Measurements from ENCODE around the gene LOXL3. TPM values are rescaled to one million over a fixed set of nuclear protein-coding genes. Genes with fewer than 3 reads are reported as not detected.

Gene LOXL3
- total RNA-seq, 2 donors from 2014 or later = 4.1 to 8.4 TPM

DNA sequence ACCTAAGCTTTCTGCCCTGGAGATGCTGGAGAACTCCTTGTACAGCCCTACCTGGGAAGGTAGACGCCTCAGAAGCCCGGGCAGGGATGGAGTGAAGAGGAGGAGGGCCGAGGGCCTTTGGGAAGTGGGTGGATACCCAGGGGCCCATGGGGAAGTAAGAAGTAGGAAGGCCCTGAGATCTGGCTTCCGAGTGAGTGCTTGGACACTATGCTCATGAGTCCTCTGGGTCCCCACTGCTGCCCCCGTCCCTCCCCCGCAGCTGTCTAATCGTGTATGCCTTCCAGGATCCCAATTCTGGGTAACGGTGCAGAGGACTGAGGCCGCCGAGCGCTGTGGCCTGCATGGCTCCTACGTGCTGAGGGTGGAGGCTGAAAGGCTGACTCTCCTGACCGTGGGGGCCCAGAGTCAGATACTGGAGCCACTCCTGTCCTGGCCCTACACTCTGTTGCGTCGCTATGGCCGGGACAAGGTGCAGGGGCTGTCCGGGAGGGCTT lies 1.9 kb upstream of the LOXL3 start:
- DNase-seq = no peak
- intact Hi-C loops (cut with DNase I) = no loop called here
- no peak for ATAC-seq

DNA sequence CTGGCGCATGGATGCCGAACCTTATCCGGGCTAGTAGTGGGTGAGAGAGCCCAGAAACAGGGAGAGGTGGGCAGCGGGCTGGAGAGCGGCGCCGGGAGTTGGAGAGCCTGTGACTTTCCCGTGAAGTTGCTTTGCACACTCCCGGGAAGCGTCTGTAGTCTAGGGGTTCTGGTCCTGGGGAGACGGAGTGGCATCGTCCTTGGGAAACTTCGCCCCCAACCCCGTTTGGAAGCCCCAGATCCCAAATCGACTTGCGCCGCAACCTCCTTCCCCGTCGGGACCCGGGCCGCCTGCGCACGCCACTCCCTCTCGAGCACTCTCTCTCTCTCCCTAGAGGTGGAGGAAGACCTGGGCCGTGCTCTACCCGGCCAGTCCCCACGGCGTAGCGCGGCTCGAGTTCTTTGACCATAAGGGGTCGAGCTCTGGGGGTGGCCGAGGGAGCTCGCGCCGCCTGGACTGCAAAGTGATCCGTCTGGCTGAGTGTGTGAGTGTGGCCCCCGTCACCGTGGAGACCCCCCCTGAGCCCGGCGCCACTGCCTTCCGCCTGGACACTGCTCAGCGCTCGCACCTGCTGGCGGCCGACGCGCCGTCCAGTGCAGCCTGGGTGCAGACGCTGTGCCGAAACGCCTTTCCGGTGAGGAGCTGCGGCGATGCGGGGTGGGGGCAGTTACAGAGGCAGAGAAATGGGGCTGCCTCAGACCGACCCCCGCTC lies 1.2 kb upstream of the LOXL3 start:
- DNase-seq (peak; percentile 61), ATAC-seq (peak; percentile 31 to 59)
- intact Hi-C loops (cut with DNase I) = no loop called here

DNA sequence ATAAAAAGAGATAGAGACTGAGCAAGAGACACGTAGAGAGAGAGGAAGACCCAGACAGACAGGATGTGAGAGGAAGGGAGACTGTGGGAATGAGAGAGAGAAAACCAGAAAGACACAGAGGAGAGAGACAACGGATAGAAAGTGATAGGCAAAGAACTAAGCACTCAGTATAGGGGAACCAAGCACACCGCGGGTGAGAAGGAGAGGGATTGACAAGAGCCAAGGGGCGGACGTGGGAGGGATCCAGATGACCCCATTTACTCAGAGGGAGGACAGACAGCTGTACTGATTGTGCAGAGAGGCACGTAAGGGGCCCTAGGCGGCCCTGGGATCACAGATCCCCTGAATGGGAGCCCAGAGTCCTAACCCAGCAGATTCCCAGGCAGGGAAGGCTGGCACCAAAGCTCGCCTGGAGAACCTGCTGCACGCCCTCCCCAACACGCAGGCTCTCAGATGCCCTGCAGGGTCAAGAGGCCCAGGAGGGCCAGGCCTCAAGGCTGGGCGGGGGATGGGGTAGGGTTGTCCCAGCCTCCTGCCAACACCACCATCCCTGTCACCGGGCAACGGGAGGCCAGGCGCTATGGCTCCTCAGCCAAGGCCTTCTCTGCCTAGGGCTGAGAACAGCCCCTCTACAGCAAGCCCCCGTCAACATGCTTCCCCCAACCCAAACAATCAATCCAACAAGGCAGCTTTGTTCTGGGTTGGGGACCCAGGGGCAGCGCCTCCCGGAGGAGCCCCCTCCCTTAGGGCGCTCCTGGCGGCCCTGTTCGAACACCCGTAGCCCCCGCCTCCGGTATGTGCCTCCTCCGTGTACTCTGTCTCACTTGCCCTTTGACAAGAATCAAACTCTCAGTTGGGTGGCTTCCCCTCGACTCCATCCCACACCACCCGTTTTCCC lies 579 bp downstream of the LOXL3 start:
- ATAC-seq (peak in 1 of 2 donors; percentile 1), DNase-seq (no peak)
- intact Hi-C loops (cut with DNase I) = no loop called here

DNA sequence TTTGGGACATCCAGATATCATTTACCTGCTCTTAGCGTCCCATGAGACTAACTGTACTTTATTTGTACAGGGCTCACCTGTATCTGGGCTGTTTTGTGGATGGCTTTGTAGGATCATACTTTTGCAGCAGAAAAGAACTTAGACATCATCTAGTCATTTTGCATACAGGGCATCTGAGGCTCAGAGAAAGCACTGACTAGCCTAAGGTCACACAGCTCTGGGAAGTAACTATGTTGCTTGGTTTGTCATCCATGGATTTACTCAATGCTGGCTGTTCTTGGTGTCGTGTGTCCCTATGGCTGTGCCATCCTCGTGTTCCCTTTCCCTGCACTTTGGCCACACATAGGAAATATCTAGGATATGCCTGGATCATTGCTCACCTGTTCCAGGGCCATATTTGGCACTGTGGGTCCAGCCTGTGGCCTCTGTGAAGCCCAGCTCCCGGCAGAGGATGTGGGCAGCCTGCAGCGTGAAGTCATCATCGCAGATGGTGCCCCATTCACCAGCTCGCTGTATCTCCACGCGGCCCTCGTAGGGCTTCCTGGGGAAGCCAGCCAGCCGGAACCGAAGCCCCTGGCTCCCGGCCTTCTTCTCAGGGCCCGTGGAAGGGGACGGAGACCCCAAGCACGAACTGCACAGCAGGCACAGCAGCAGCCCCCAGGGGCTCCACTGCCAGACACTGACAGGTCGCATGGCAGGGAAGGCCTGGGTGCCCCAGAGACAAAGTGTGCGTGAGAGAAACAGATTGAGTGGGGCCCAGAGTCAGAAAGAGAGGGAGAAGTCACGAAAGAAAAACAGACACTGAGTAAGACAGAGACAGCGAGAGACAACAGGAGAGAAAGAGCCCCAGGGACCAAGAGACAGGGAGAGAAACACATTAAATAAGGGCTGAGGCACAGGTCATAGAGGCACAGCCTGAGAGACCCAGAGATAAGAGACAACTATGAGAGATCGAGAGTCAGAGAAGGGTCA lies 1.5 kb downstream of the LOXL3 start:
- DNase-seq = no peak
- intact Hi-C loops (cut with DNase I) = no loop called here

DNA sequence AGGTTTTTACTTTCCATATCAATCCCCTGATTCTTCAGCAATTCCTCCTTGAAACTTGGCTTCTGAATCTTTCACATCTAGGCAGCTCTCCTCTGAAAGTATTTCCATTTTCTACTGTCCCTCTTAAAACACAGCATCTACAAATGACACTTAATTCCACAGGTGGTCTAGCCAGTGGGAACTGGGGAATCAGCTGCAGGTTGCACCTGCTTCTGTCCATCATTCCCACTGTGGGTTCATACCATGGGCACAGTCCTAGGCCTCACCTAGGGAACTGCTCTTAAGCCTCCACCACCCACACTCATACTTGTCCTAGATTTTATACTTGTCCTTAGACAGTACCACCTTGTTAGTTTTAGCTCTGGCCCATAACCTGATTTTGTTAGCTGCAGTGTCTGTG lies 2.2 kb downstream of the LOXL3 start:
- DNase-seq = no peak
- ATAC-seq = no peak
- intact Hi-C loops (cut with DNase I) = no loop called here

More for the DNA sequence above, 1.5 kb downstream of the LOXL3 start:
- no peak for ATAC-seq

DNA sequence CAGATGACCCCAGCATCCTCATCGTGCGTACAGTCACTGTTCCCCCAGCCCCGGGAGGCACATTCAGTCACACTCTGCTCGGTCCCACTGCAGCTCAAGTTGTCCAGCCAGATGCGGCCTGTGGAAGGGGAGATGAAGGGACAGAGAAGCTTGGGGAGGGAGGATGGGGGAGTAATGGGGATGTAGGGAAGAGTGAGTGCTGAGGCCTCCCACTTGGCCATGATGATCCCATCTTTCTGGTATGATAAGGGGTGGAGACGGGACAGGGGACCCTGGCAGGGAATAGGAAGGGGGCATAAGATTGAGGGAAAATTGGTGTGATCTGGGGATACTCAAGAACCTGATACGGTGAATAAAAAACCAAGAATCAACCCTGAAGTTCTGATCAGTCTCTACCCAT lies 3.5 kb downstream of the LOXL3 start:
- DNase-seq (no peak), ATAC-seq (no peak)
- intact Hi-C loops (cut with DNase I) = no loop called here

DNA sequence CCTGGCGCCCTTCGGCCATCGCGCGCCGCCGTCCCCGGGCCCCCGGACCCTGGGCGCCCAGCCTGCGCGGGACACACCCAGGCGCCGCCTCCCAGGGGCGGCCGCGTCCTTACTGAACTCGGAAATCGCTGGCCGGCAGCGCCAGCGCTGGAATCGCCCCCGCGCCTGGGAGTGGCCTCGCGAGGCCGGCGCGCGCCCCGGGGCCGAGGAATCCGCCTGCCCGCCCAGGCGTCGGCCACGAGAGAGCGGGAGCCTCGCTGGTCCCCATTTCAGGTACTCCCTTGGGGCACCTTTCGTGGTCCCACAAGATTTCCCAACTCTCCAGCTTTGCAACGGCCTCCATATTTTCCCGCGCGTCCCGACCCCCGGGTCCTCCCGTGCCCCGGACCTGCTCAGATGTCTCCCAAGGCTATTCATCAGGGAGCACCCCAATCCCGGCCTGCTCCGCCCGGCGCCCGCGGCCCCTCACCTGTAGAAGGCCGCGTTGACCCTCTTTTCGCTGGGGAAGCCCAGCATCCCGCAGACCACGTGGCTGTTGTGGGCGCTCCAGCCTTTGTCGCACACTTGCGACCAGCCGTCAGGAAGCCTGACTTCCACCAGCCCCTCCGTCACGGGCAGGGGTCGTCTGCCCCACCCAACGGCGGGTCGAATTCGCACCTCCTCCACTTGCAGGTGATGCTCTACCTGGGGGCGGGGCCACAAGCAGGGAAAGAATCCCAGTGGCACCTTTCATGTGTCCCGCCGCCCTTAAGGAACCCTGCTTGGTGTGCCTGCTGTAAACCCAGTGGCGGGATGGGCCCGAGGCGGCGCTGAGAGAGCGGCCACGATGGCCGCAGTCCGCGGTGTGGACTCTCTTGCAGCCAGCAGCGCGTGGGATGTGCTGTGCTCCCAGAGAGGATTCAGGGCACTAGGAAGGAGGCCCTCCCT lies 4.6 kb downstream of the LOXL3 start:
- intact Hi-C loops (cut with DNase I) = no loop called here
- DNase-seq = peak; percentile 83
- ATAC-seq = peak; percentile 81 to 88

DNA sequence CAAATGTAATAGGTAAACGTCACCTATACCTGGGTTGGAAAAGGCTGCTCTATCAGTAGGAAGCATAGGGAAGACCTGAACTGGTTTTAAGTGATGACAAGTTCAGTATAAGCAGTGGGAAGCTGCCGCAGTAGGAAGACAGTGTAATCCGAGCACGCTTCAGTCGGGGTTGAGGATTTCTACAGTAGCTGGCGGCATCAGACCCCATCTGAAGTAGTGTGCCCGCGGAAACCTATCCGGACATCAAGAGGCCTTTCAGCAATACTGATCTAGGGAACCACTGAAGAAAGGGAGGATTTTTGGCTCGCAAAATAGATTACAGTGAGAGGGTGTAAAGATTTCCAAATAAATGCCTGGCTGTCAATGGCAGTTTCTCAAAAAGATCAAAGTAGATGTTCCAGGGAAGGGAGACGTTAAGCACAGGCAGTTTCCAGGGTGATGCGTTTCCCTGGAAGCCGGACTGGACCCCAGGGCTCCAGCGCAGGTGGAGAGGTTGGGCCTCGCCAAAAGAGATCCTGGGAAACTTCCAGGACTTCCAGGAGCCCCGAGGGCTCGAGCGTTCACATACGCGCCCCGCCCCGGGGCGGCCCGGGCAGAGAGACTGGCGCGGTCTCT lies 5.3 kb downstream of the LOXL3 start:
- ATAC-seq (peak; percentile 3 to 5), DNase-seq (no peak)
- intact Hi-C loops (cut with DNase I) = no loop called here

DNA sequence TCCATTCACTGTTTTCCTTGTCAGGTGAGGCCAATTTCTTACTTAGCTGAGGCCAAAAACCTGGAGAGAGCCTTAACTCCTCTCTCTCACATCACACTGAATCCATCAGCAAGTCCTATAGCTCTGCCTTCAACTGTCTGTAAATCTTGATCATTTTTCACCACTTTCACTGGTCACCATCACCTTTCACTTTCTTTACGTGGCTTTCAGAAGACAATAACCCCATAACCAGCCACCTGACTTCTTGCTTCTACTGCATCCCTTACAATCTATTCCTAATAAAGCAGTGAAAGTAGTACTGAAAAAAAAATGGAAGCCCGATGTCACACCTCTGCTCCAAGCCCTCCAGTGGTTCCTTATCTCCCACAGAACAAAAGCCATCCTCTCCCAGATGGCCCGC lies 7.7 kb downstream of the LOXL3 start:
- ATAC-seq (no peak), DNase-seq (no peak)
- intact Hi-C loops (cut with DNase I) = no loop called here

DNA sequence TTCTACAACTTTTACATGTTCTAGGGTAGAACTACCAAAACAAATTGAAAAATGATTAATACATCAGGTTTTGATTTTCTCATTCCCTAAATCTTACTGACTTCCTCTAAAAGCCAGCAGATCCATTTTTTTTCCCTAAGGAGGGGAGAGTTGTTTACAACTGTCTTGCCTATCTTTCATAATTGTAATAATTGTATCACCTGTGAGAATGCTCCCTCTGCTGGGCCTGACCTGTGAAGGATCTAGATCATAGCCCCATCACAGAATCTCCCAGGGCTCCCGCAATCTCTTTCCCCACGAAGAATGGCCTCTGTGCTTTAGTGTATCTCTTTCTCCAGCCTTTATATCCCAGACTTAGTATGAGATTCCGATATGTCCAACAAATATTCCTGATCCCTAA lies 9.1 kb downstream of the LOXL3 start:
- DNase-seq = no peak
- no peak for ATAC-seq
- intact Hi-C loops (cut with DNase I) = no loop called here

DNA sequence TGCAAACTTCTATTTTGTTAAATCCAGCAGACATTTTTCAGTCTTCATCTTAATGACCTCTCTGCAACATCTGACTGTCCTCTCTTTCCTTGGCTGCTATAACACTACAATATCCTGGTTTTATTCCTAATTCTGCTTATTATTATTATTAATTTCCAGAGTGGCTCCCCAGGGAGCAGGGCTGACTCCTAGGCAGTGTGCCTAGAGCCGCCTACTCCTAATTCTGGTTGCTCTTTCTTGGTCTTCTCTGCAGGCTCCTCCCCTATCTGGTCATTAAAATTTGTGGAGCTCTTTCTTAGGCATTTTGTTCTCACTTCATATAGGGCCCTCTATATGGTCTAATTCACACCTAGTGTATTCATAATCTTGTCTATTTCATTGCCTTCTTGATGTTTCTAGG lies 10.8 kb downstream of the LOXL3 start:
- intact Hi-C loops (cut with DNase I) = no loop called here
- ATAC-seq = no peak
- no peak for DNase-seq

DNA sequence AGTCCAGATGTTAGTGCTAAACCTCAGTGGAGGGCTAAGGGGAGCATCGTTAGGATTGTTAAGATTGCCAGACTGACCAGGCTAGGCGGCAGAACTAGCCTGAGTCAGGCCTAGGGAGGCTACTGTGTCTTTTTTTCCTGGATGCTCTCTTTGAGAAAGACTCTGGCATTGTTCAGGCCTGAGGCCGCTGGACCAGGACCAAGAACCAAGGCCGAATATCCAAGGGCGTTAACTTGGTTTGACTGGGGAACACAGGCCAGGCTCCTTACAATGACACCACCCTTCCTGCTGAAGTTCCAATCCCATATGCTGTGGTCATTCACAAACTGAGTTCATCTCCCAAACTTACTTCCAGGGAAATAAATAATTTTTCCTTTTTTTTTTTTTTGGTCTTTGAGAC lies 13.5 kb downstream of the LOXL3 start:
- intact Hi-C loops (cut with DNase I) = no loop called here
- DNase-seq (peak; percentile 81), ATAC-seq (peak; percentile 32 to 74)

DNA sequence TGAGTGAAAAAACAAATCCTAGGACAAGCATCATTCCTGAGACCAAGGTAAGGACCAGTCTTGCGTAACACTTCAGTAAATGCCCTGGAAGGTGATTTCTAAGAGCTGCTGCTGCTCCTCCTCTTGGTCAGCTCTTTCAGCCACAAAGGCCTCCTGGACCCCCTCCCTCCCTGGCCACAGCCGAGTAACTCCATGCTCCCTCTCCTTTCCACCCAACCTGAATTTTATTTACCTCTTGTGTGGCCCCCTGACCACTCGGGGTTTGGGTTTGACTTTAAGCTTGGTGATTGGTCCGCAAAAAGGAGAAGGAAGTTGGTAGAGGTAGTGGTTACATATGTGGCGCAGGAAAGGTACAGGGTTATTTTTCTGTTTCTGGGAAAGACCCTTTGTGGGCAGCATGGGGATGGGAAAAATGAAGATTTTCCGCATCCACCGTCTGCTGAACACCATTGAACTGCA lies 14.8 kb downstream of the LOXL3 start:
- no peak for ATAC-seq
- intact Hi-C loops (cut with DNase I) = no loop called here
- no peak for DNase-seq

DNA sequence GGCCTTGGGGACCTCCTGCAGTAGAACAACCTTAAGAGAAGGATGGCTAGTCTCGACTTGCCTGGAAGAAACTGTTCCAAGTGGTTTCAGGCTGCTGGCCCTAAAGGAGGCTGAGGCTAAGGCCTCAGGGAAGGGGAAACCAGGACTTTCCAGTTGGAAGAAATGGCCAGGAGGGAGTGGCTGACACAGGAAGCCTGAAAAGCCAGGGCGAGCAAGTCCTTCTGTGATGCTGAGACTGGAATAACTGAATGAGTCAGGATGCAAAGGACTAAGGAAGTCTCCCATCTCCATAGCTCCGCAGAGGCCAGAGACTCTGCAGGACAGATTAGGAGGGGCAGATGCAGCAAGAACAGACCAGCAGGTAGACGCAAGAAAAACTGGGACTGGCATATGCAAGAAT lies 16.6 kb downstream of the LOXL3 start:
- intact Hi-C loops (cut with DNase I) = no loop called here
- no peak for DNase-seq
- ATAC-seq = no peak

DNA sequence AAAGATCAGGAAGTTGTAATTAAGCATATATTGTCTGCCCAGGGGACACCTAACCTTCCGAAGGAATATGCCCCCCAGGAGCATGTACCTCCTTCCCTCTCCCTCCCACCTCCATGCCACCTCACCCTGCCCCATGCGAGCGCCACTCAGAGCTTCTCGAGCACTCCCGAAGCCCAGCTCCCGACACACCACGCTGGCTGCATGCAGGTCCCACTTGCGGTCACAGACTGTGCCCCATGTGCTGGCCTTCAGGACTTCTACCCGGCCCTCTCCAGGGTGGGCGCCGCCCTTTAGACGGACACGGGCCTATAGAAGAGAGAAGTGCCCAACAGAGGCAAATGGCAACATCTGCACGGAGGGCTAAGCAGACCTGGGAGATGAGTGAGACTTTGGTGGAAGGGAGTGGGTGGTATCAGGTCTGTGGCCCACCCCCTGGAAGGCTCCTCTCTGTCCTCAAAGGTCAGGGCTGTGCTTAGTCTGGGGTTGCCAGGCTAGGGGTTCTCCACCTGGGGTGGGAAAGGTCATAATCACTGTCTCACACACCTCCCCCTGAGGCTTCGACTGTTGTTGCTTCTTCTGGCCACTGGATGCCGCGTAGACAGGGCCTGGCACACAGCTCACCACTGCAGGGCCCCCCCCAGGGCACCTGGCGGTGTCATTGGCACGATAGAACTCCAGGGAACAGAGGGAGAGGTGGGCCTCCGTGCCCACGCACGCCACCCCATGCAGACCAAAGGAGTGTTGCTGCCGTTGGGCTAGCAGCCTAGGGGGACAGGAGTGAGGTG lies 17.4 kb downstream of the LOXL3 start:
- no peak for ATAC-seq
- intact Hi-C loops (cut with DNase I) = no loop called here
- DNase-seq = no peak

DNA sequence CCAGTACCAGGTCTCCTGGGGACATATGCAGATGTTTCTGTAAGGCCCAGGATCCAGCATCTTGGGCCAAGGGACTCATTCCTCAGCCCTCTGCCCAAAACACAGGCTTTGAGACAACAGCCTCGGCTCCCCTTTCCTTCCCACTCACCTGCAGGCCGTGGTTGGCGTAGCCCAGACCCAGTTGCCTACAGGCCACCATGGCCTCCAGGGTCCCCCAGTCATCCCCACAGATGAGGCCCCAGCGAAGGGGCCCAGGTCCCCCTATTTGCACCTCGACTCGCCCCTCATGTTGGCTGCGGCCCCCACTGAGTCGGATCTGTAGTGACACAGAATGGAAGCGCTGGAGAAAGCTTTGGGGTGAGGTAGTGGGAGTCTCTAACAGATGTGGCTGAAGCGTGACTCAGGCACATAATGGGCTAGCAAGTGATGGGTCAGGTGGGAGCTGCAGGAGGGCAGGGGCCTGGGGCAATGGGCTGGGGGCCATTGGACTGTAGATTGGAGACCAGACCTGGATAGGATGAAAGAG lies 18.2 kb downstream of the LOXL3 start:
- no peak for DNase-seq
- ATAC-seq = no peak
- intact Hi-C loops (cut with DNase I) = no loop called here

DNA sequence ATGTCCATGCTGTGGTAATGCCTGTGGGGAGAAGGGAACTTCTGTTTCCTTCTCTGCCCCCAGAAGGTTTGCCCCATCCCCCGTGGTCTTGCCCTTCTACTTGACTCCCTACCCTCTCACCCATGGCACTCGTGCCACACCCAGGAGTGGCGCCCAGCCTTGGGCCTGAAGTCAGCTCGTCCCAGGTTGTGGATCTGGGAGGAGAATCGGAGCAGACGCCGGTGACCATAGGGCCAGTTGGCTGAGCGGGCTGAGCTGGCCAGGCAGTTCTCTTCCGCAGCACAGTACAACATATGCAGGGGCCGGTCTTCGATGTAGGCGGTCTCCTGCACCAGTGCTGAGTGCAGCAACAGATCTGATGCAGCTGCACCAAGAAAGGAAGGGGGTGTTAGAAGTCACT lies 19.3 kb downstream of the LOXL3 start:
- intact Hi-C loops (cut with DNase I) = loop anchor here in 1 of 2 donors (5.0 kb wide), 1 partner anchor 53 kb away; no protein-coding TSS in a partner anchor
- no peak for ATAC-seq
- DNase-seq = no peak
